Mammary epithelial cell (primary cell): Measurements from ENCODE around the gene BTNL8.

ENCODE experiments used
- CTCF ChIP-seq, 2 donors: IDR thresholded peaks in 1 of 2; conservative IDR thresholded peaks in 1 of 2; 2 replicates each; pipeline ENCODE4 v1.5.1; 2011 to 2012; ENCODE audit warnings: inconsistent platforms in 2 of 2, low read length in 2 of 2, mild to moderate bottlenecking in 2 of 2, control low read depth in 1 of 2, low read depth in 1 of 2; ENCODE audit not compliant: insufficient read depth in 1 of 2; ENCODE audit errors: extremely low read depth in 1 of 2
- EZH2 ChIP-seq: IDR thresholded peaks from 2 replicates; pipeline ENCODE4 v1.6.1; 2012; ENCODE audit warnings: low read length, inconsistent platforms, borderline replicate concordance

DNA sequence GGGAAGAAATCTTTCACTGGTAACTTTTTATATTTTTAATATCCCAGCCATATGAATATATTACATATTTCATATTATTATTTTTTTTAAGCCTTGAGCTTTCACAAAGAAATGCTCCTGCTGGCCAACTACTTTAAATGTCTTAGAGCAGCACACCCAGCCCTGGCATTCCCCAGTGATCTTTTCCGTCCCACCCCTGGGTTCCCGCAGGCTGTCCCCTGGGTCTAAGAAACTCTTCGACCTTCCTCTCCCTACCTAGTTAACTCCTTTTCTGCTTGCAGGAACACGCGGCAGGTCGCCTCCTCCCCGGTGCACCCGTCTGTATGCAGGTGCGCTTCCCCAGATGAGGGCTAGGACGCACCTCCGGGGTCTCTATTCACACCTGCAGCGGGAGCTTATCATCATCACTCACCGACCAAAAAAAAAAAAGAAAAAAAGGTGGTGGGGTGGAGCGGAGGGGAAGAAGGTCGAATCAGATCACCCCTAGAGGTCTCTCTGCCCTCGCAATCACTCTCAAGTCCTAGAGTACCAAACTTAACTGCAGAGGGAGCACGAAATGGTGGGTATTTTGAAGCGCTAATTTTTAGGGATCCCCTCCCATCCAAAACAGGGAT, 38.6 kb upstream of the BTNL8 start:
- TF ChIP-seq CTCF (conservative IDR thresholded peaks at IDR 0.05 in 1 of 2, IDR thresholded peaks at IDR 0.05 in 1 of 2; ENCODE audit: extremely low read depth in 1 of 2, insufficient read depth in 1 of 2, low read depth in 1 of 2, low read length in 2 of 2) (peak in 1 of 2 donors; percentile 34), EZH2 (no peak)
